ENCODE measurements around the gene SSNA1.
A peak's percentile ranks its signal among the peaks of the same experiment; 100 is the strongest.

SSNA1 gene

GRCh38 chr9:137218754-137219271 lies 30.3 kb downstream of the SSNA1 start:
- peaks cover 15% of the 10 kb centered on the region for H3K79me1 ChIP-seq (ENCODE audit: low read depth, low read length)
- no CpG with 5 or more reads among the region's 12 CpGs for WGBS, 2 donors (ENCODE audit: extremely low coverage in 2 of 2, insufficient read length in 2 of 2, insufficient replicate concordance in 1 of 2)
- no peak overlapping the region for H3K4ac ChIP-seq (ENCODE audit: low read length)
- H3K4me3 ChIP-seq (ENCODE audit: low read length in 2 of 2), result no peak overlapping the region
- no peak overlapping the region for H2BK15ac ChIP-seq (ENCODE audit: low read length)
- no peak overlapping the region for H2BK12ac ChIP-seq (ENCODE audit: low read length)
- no peak overlapping the region for H2AFZ ChIP-seq (ENCODE audit: low read length)
- H4K8ac ChIP-seq (ENCODE audit: low read depth, low read length), result peak overlapping the region; percentile 65
- peak overlapping the region; percentile 11 for H3K18ac ChIP-seq (ENCODE audit: low read length)
- peaks cover 9 to 26% of the 10 kb centered on the region in 2 donors for H3K36me3 ChIP-seq (replicated peaks in 1 of 2; ENCODE audit: control insufficient read depth in 2 of 2, insufficient read depth in 2 of 2, low read length in 2 of 2)
- H2BK120ac ChIP-seq (ENCODE audit: low read depth, low read length), result no peak overlapping the region
- peaks cover 0 to 10% (median 3%) of the 10 kb centered on the region in 3 experiments for H3K27me3 ChIP-seq (ENCODE audit: control insufficient read depth in 3 of 3, insufficient read depth in 3 of 3, low read depth in 1 of 3, low read length in 3 of 3)
- H3K27ac ChIP-seq (replicated peaks; ENCODE audit: low read length), result no peak overlapping the region
- peak overlapping the region; percentile 60 for H3K9ac ChIP-seq (ENCODE audit: low read depth, low read length, poor library complexity)
- no peak overlapping the region for H4K91ac ChIP-seq (ENCODE audit: low read depth, low read length, poor library complexity)
- H3K4me2 ChIP-seq (ENCODE audit: insufficient read depth, low read length, poor library complexity, severe bottlenecking), result no peak overlapping the region
- no peak for DNase-seq (ENCODE audit: low spot score)
- H3K9me3 ChIP-seq (replicated peaks in 1 of 2; ENCODE audit: control insufficient read depth in 2 of 2, insufficient read depth in 1 of 2, low read depth in 1 of 2, low read length in 2 of 2), result no peaks in the 10 kb centered on the region
- peak overlapping the region; percentile 80 for H3K23ac ChIP-seq (ENCODE audit: low read depth, low read length, poor library complexity)
- H3K14ac ChIP-seq (ENCODE audit: low read length), result no peak overlapping the region
- no peak overlapping the region for H2AK5ac ChIP-seq (ENCODE audit: low read depth, low read length)
- no peak overlapping the region for H2BK5ac ChIP-seq (ENCODE audit: low read length)
- H3K4me1 ChIP-seq (ENCODE audit: control insufficient read depth in 2 of 2, insufficient read depth in 1 of 2, low read depth in 1 of 2, low read length in 2 of 2), result peaks cover 9 to 15% of the 10 kb centered on the region in 2 donors

GRCh38 chr9:137219757-137220316 lies 31.4 kb downstream of the SSNA1 start:
- H3K79me1 ChIP-seq (ENCODE audit: low read depth, low read length), result peaks cover 13% of the 10 kb centered on the region
- H2BK12ac ChIP-seq (ENCODE audit: low read length), result no peak overlapping the region
- no peak for DNase-seq (ENCODE audit: low spot score)
- peak overlapping the region; percentile 60 for H3K9ac ChIP-seq (ENCODE audit: low read depth, low read length, poor library complexity)
- H3K14ac ChIP-seq (ENCODE audit: low read length), result no peak overlapping the region
- H2AFZ ChIP-seq (ENCODE audit: low read length), result no peak overlapping the region
- peak overlapping the region; percentile 89 for H3K23ac ChIP-seq (ENCODE audit: low read depth, low read length, poor library complexity)
- H3K4me1 ChIP-seq (ENCODE audit: control insufficient read depth in 2 of 2, insufficient read depth in 1 of 2, low read depth in 1 of 2, low read length in 2 of 2), result peaks cover 11 to 15% of the 10 kb centered on the region in 2 donors
- WGBS, 2 donors (ENCODE audit: extremely low coverage in 2 of 2, insufficient read length in 2 of 2, insufficient replicate concordance in 1 of 2), result no CpG with 5 or more reads among the region's 10 CpGs
- no peak overlapping the region for H4K91ac ChIP-seq (ENCODE audit: low read depth, low read length, poor library complexity)
- peaks cover 5 to 16% of the 10 kb centered on the region in 2 donors for H3K36me3 ChIP-seq (replicated peaks in 1 of 2; ENCODE audit: control insufficient read depth in 2 of 2, insufficient read depth in 2 of 2, low read length in 2 of 2)
- peaks cover 0 to 10% (median 3%) of the 10 kb centered on the region in 3 experiments for H3K27me3 ChIP-seq (ENCODE audit: control insufficient read depth in 3 of 3, insufficient read depth in 3 of 3, low read depth in 1 of 3, low read length in 3 of 3)
- H2BK5ac ChIP-seq (ENCODE audit: low read length), result no peak overlapping the region
- H3K4me2 ChIP-seq (ENCODE audit: insufficient read depth, low read length, poor library complexity, severe bottlenecking), result no peak overlapping the region
- no peak overlapping the region for H2BK15ac ChIP-seq (ENCODE audit: low read length)
- no peak overlapping the region for H3K4me3 ChIP-seq (ENCODE audit: low read length in 2 of 2)
- H2AK5ac ChIP-seq (ENCODE audit: low read depth, low read length), result no peak overlapping the region
- H2BK120ac ChIP-seq (ENCODE audit: low read depth, low read length), result no peak overlapping the region
- no peak overlapping the region for H3K27ac ChIP-seq (replicated peaks; ENCODE audit: low read length)
- H3K18ac ChIP-seq (ENCODE audit: low read length), result no peak overlapping the region
- H4K8ac ChIP-seq (ENCODE audit: low read depth, low read length), result no peak overlapping the region
- H3K9me3 ChIP-seq (replicated peaks in 1 of 2; ENCODE audit: control insufficient read depth in 2 of 2, insufficient read depth in 1 of 2, low read depth in 1 of 2, low read length in 2 of 2), result no peaks in the 10 kb centered on the region
- H3K4ac ChIP-seq (ENCODE audit: low read length), result no peak overlapping the region

- H4K91ac ChIP-seq (ENCODE audit: low read depth, low read length, poor library complexity), result no peak overlapping the region
- peaks cover 0 to 10% (median 3%) of the 10 kb centered on the region in 3 experiments for H3K27me3 ChIP-seq (ENCODE audit: control insufficient read depth in 3 of 3, insufficient read depth in 3 of 3, low read depth in 1 of 3, low read length in 3 of 3)
- peaks cover 13% of the 10 kb centered on the region for H3K79me1 ChIP-seq (ENCODE audit: low read depth, low read length)
- H3K18ac ChIP-seq (ENCODE audit: low read length), result peak overlapping the region; percentile 48
- H3K9ac ChIP-seq (ENCODE audit: low read depth, low read length, poor library complexity), result no peak overlapping the region
- H3K9me3 ChIP-seq (replicated peaks in 1 of 2; ENCODE audit: control insufficient read depth in 2 of 2, insufficient read depth in 1 of 2, low read depth in 1 of 2, low read length in 2 of 2), result no peaks in the 10 kb centered on the region
- no peak overlapping the region for H2BK5ac ChIP-seq (ENCODE audit: low read length)
- WGBS, 2 donors (ENCODE audit: extremely low coverage in 2 of 2, insufficient read length in 2 of 2, insufficient replicate concordance in 1 of 2), result no CpG with 5 or more reads among the region's 52 CpGs
- no peak overlapping the region for H4K8ac ChIP-seq (ENCODE audit: low read depth, low read length)
- H3K4me3 ChIP-seq (ENCODE audit: low read length in 2 of 2), result no peak overlapping the region
- H3K4me2 ChIP-seq (ENCODE audit: insufficient read depth, low read length, poor library complexity, severe bottlenecking), result no peak overlapping the region
- H3K36me3 ChIP-seq (replicated peaks in 1 of 2; ENCODE audit: control insufficient read depth in 2 of 2, insufficient read depth in 2 of 2, low read length in 2 of 2), result peaks cover 2 to 9% of the 10 kb centered on the region in 2 donors
- H3K4me1 ChIP-seq (ENCODE audit: control insufficient read depth in 2 of 2, insufficient read depth in 1 of 2, low read depth in 1 of 2, low read length in 2 of 2), result peaks cover 11 to 15% of the 10 kb centered on the region in 2 donors
- DNase-seq (ENCODE audit: low spot score), result no peak
- peak overlapping the region; percentile 89 for H3K23ac ChIP-seq (ENCODE audit: low read depth, low read length, poor library complexity)
- H2AFZ ChIP-seq (ENCODE audit: low read length), result no peak overlapping the region
- H3K27ac ChIP-seq (replicated peaks; ENCODE audit: low read length), result no peak overlapping the region
- no peak overlapping the region for H2BK120ac ChIP-seq (ENCODE audit: low read depth, low read length)
- H2AK5ac ChIP-seq (ENCODE audit: low read depth, low read length), result peak overlapping the region; percentile 75
- H3K14ac ChIP-seq (ENCODE audit: low read length), result no peak overlapping the region
- peak overlapping the region; percentile 85 for H2BK15ac ChIP-seq (ENCODE audit: low read length)
- H3K4ac ChIP-seq (ENCODE audit: low read length), result no peak overlapping the region
- H2BK12ac ChIP-seq (ENCODE audit: low read length), result no peak overlapping the region
Observed at GRCh38 chr9:137220317-137221094, 32.0 kb downstream of the SSNA1 start.

GRCh38 chr9:137221095-137221505 lies 32.6 kb downstream of the SSNA1 start:
- no peak overlapping the region for H3K4me3 ChIP-seq (ENCODE audit: low read length in 2 of 2)
- peaks cover 0 to 10% (median 3%) of the 10 kb centered on the region in 3 experiments for H3K27me3 ChIP-seq (ENCODE audit: control insufficient read depth in 3 of 3, insufficient read depth in 3 of 3, low read depth in 1 of 3, low read length in 3 of 3)

More at GRCh38 chr9:137221095-137221505, 32.6 kb downstream of the SSNA1 start:
- no peak for DNase-seq (ENCODE audit: low spot score)
- no peak overlapping the region for H3K27ac ChIP-seq (replicated peaks; ENCODE audit: low read length)
- peak overlapping the region; percentile 49 for H2BK15ac ChIP-seq (ENCODE audit: low read length)
- H3K9me3 ChIP-seq (replicated peaks in 1 of 2; ENCODE audit: control insufficient read depth in 2 of 2, insufficient read depth in 1 of 2, low read depth in 1 of 2, low read length in 2 of 2), result no peaks in the 10 kb centered on the region
- H2BK5ac ChIP-seq (ENCODE audit: low read length), result no peak overlapping the region
- H3K79me1 ChIP-seq (ENCODE audit: low read depth, low read length), result peaks cover 13% of the 10 kb centered on the region
- H3K36me3 ChIP-seq (replicated peaks in 1 of 2; ENCODE audit: control insufficient read depth in 2 of 2, insufficient read depth in 2 of 2, low read length in 2 of 2), result peaks cover under 1 to 3% of the 10 kb centered on the region in 2 donors
- H3K14ac ChIP-seq (ENCODE audit: low read length), result no peak overlapping the region
- no peak overlapping the region for H2BK120ac ChIP-seq (ENCODE audit: low read depth, low read length)
- H2BK12ac ChIP-seq (ENCODE audit: low read length), result no peak overlapping the region
- no peak overlapping the region for H4K91ac ChIP-seq (ENCODE audit: low read depth, low read length, poor library complexity)
- WGBS, 2 donors (ENCODE audit: extremely low coverage in 2 of 2, insufficient read length in 2 of 2, insufficient replicate concordance in 1 of 2), result no CpG with 5 or more reads among the region's 14 CpGs
- H3K4me1 ChIP-seq (ENCODE audit: control insufficient read depth in 2 of 2, insufficient read depth in 1 of 2, low read depth in 1 of 2, low read length in 2 of 2), result peaks cover 11 to 18% of the 10 kb centered on the region in 2 donors
- no peak overlapping the region for H2AFZ ChIP-seq (ENCODE audit: low read length)
- H3K4ac ChIP-seq (ENCODE audit: low read length), result no peak overlapping the region
- no peak overlapping the region for H3K9ac ChIP-seq (ENCODE audit: low read depth, low read length, poor library complexity)
- peak overlapping the region; percentile 56 for H2AK5ac ChIP-seq (ENCODE audit: low read depth, low read length)
- no peak overlapping the region for H3K23ac ChIP-seq (ENCODE audit: low read depth, low read length, poor library complexity)
- H3K18ac ChIP-seq (ENCODE audit: low read length), result no peak overlapping the region
- H3K4me2 ChIP-seq (ENCODE audit: insufficient read depth, low read length, poor library complexity, severe bottlenecking), result peak overlapping the region; percentile 89
- H4K8ac ChIP-seq (ENCODE audit: low read depth, low read length), result no peak overlapping the region
